Mesothelial cell of epicardium (in vitro differentiated cells): ENCODE results near the gene CCNF. TPM values are rescaled to one million over a fixed set of nuclear protein-coding genes. Genes with fewer than 3 reads are reported as not detected.

Experiments
- DNase-seq, 2 experiments: peaks; one replicate each; pipeline ENCODE4 v3.0.0; 2021; ENCODE audit warnings: low spot score in 2 of 2; ENCODE audit not compliant: unreplicated experiment in 2 of 2
- H3K27ac Mint-ChIP-seq: 2 replicates; pipeline ENCODE4 v1.8.0; 2021; ENCODE audit warnings: mixed read lengths
- H3K27me3 Mint-ChIP-seq: 2 replicates; pipeline ENCODE4 v1.8.0; 2021; ENCODE audit warnings: low read depth, mixed read lengths
- H3K36me3 Mint-ChIP-seq: 2 replicates; pipeline ENCODE4 v1.8.0; 2021; ENCODE audit warnings: mixed read lengths
- H3K4me1 Mint-ChIP-seq: 2 replicates; pipeline ENCODE4 v1.8.0; 2021; ENCODE audit warnings: mixed read lengths
- H3K4me3 Mint-ChIP-seq: 2 replicates; pipeline ENCODE4 v1.8.0; 2021; ENCODE audit warnings: mild to moderate bottlenecking, moderate library complexity, mixed read lengths
- H3K9me3 Mint-ChIP-seq: 2 replicates; pipeline ENCODE4 v1.8.0; 2021; ENCODE audit warnings: mixed read lengths
- CTCF ChIP-seq: fragments of 200-600 bp; sonication (generic); IDR thresholded peaks from one replicate; pipeline ENCODE4 v1.5.0; 2021; ENCODE audit warnings: antibody characterized with exemption; ENCODE audit not compliant: unreplicated experiment
- microRNA-seq: library from miRNA; unstranded; fragments of <30 nt; microRNA quantifications from one replicate; pipeline ENCODE4 v1.2.0, GENCODE V29; 2021; ENCODE audit warnings: inconsistent platforms, mixed read lengths
- total RNA-seq: library from RNA; stranded (reverse); gene quantifications from 3 replicates; pipeline ENCODE4 v1.2.1, GENCODE V29; 2021

The CCNF gene
- total RNA-seq, 1 donor from 2014 or later = 17.4 TPM

GRCh38 chr16:2505695-2506094, 76.4 kb downstream of the CCNF start:
- Mint-ChIP-seq H3K36me3 (no peaks in the 10 kb centered on the region), H3K27me3 (no peaks in the 10 kb centered on the region), H3K4me1 (peaks cover 20% of the 10 kb centered on the region), H3K27ac (no peak overlapping the region), H3K9me3 (no peaks in the 10 kb centered on the region), H3K4me3 (no peak overlapping the region)
- TF ChIP-seq CTCF = no peak
- DNase-seq = no peak

GRCh38 chr16:2507052-2507659, 77.9 kb downstream of the CCNF start:
- Mint-ChIP-seq H3K4me3 (no peak overlapping the region), H3K9me3 (no peaks in the 10 kb centered on the region), H3K27me3 (peaks cover 3% of the 10 kb centered on the region), H3K36me3 (no peaks in the 10 kb centered on the region), H3K4me1 (peaks cover 18% of the 10 kb centered on the region), H3K27ac (no peak overlapping the region)
- no peak for TF ChIP-seq CTCF
- no peak for DNase-seq

GRCh38 chr16:2507665-2508064, 78.4 kb downstream of the CCNF start:
- Mint-ChIP-seq H3K4me1 (peaks cover 18% of the 10 kb centered on the region), H3K27ac (no peak overlapping the region)
- no peak for TF ChIP-seq CTCF

More at GRCh38 chr16:2507665-2508064, 78.4 kb downstream of the CCNF start:
- Mint-ChIP-seq H3K4me3 (no peak overlapping the region), H3K36me3 (no peaks in the 10 kb centered on the region), H3K27me3 (peaks cover 3% of the 10 kb centered on the region), H3K9me3 (no peaks in the 10 kb centered on the region)
- no peak for DNase-seq

Small RNA genes lying within 50 kb of the gene (microRNA-seq; reads per million reads assigned to microRNA genes)
- gene MIR6767 = not detected
- not detected for gene MIR6768

Other genes starting within 250 kb of the CCNF start
- 8.9 to 9.8 TPM (median 9.8 TPM) in 3 replicates for gene CASKIN1, start 232.8 kb upstream of the CCNF start, total RNA-seq
- 45.9 to 49.0 TPM (median 47.2 TPM) in 3 replicates for gene MLST8, start 224.0 kb upstream of the CCNF start, total RNA-seq
- gene BRICD5, start 218.6 kb upstream of the CCNF start, total RNA-seq = 11.9 to 14.4 TPM (median 13.0 TPM) in 3 replicates
- 15.2 to 17.9 TPM (median 16.8 TPM) in 3 replicates for gene PGP, start 214.6 kb upstream of the CCNF start, total RNA-seq
- gene E4F1, start 205.9 kb upstream of the CCNF start, total RNA-seq = 29.3 to 36.3 TPM (median 33.0 TPM) in 3 replicates
- gene DNASE1L2, start 193.0 kb upstream of the CCNF start, total RNA-seq = 1.0 to 1.4 TPM (median 1.2 TPM) in 3 replicates
- gene ECI1, start 177.9 kb upstream of the CCNF start, total RNA-seq = 53.3 to 54.8 TPM (median 54.5 TPM) in 3 replicates
- gene RNPS1, start 161.3 kb upstream of the CCNF start, total RNA-seq = 229 to 243 TPM (median 229 TPM) in 3 replicates
- 3.5 to 3.9 TPM (median 3.6 TPM) in 3 replicates for gene ABCA3, start 88.7 kb upstream of the CCNF start, total RNA-seq
- gene TEDC2, start 30.7 kb downstream of the CCNF start, total RNA-seq = 14.5 to 16.0 TPM (median 14.7 TPM) in 3 replicates
- gene NTN3, start 41.9 kb downstream of the CCNF start, total RNA-seq = 17.4 to 17.9 TPM (median 17.5 TPM) in 3 replicates
- 24.2 to 25.0 TPM (median 24.7 TPM) in 3 replicates for gene TBC1D24, start 45.7 kb downstream of the CCNF start, total RNA-seq
- gene ATP6V0C, start 84.5 kb downstream of the CCNF start, total RNA-seq = 143 to 151 TPM (median 149 TPM) in 3 replicates
- gene AMDHD2, start 90.9 kb downstream of the CCNF start, total RNA-seq = 46.3 to 47.2 TPM (median 46.4 TPM) in 3 replicates
- 0.75 to 1.7 TPM (median 1.1 TPM) in 3 replicates for gene CEMP1, start 102.0 kb downstream of the CCNF start, total RNA-seq
- 40.4 to 44.6 TPM (median 42.7 TPM) in 3 replicates for gene PDPK1, start 108.6 kb downstream of the CCNF start, total RNA-seq